Heart left ventricle (tissue), 16 donors: ENCODE results near the gene SHISA9. TPM values are rescaled to one million over a fixed set of nuclear protein-coding genes. Genes with fewer than 3 reads are reported as not detected.

Experiments
- ATAC-seq, 4 donors: fragments of 200-7000 bp; cut with Tn5 transposase; one replicate each; pipeline ENCODE4 v1.9.1; 2020 to 2022; ENCODE audit warnings: moderate library complexity in 4 of 4, mild to moderate bottlenecking in 3 of 4, moderate number of reproducible peaks in 1 of 4
- DNase-seq, 5 donors: peaks; one replicate each; pipeline ENCODE4 v3.0.0-alpha.2; 2020
- H3K27ac ChIP-seq, 12 donors: fragments of 200-600 bp; sonication (generic) in 4 of 12; one replicate each; pipeline versions ENCODE4 v1.5.0 to v1.8.0; 2016 to 2022; ENCODE audit warnings: mild to moderate bottlenecking in 2 of 12
- H3K27me3 ChIP-seq, 9 donors: fragments of 200-600 bp; sonication (generic) in 2 of 9; one replicate each; pipeline versions ENCODE4 v1.5.1 to v1.8.0; 2016 to 2022; ENCODE audit warnings: mild to moderate bottlenecking in 3 of 9
- H3K36me3 ChIP-seq, 9 donors: fragments of 200-600 bp; sonication (generic) in 2 of 9; one replicate each; pipeline versions ENCODE4 v1.5.0 to v1.8.0; 2018 to 2022; ENCODE audit warnings: mild to moderate bottlenecking in 2 of 9
- H3K4me1 ChIP-seq, 12 donors: fragments of 200-600 bp; sonication (generic) in 4 of 12; one replicate each; pipeline versions ENCODE4 v1.5.0 to v1.8.0; 2016 to 2022; ENCODE audit warnings: mild to moderate bottlenecking in 3 of 12
- H3K4me3 ChIP-seq, 12 donors: fragments of 200-600 bp; sonication (generic) in 4 of 12; one replicate each; pipeline versions ENCODE4 v1.5.0 to v1.8.0; 2017 to 2022; ENCODE audit warnings: mild to moderate bottlenecking in 9 of 12, moderate library complexity in 4 of 12
- H3K9me3 ChIP-seq, 12 donors: fragments of 200-600 bp; sonication (generic) in 4 of 12; one replicate each; pipeline versions ENCODE4 v1.5.0 to v1.8.0; 2016 to 2022; ENCODE audit warnings: mild to moderate bottlenecking in 1 of 12
- CTCF ChIP-seq, 12 donors: fragments of 200-600 bp; sonication (generic) in 4 of 12; IDR thresholded peaks; one replicate each; pipeline versions ENCODE4 v1.5.0 to v1.8.0; 2018 to 2022; ENCODE audit warnings: antibody characterized with exemption in 12 of 12, mild to moderate bottlenecking in 5 of 12
- POLR2A ChIP-seq, 2 donors: fragments of 450-650 bp; IDR thresholded peaks; one replicate each; pipeline ENCODE4 v1.6.1; 2017; ENCODE audit warnings: antibody characterized with exemption in 2 of 2, mild to moderate bottlenecking in 2 of 2, moderate library complexity in 2 of 2
- WGBS, 4 donors: extraction: QIAGEN DNeasy Blood & Tissue Kit in 2 of 4; methylation state at CpG; one replicate each; pipeline versions ENCODE4 v1.1.5 to v1.1.7; 2013 to 2018; 5-methylcytosine and 5-hydroxymethylcytosine counted together
- intact Hi-C, 10 donors: fragments of 100-400 bp; cut with DNase I; formaldehyde crosslinking; loops; one replicate each; pipeline versions ENCODE4 v1.11.1 to v1.14.2; 2022
- polyA plus RNA-seq, 2 donors: library from polyadenylated mRNA; stranded (reverse); fragments of 200-250 nt; gene quantifications; one replicate each; pipeline ENCODE4 v1.2.3, GENCODE V29; 2013
- total RNA-seq, 9 donors: library from RNA; depleted of rRNA in 2 of 9; stranded (reverse); fragments of >200 nt in 2 of 9; fragmentation: NEBNext Ultra II Directional in 3 of 9; extraction: Animal tissue kit (Norgen Biotek cat#: 25700) in 3 of 9; gene quantifications; one replicate each; pipeline versions ENCODE4 v1.1.0 to v1.2.4, GENCODE V29; 2016 to 2023
- donor health status: ischemic (EF 13 %, LVEDD 7.1; RV severe dilation, severe dysfunction).
- donor health status: healthy with polysubstance abuse.
- donor health status: DM: no; HTN: yes; CAD: no.
- donor health status: DM: no; HTN: no; CAD: no.
- donor health status: ischemic (EF 25% LVEDD 6.9; RV normal size, moderate dysfunction).
- donor health status: ischemic (EF 25% LVEDD 5.7; RV mildly dilated, moderate dysfunction).
- donor health status: healthy.
- donor health status: DM: yes; HTN: yes; CAD: no.
- donor health status: ischemic (EF 35%, LVEDD 5.7; RV mildly dilated, moderate dysfunction).
- donor health status: nonischemic (EF 11% LVEDD 7.7; RV severe dilation, severe dysfunction).
- donor health status: DM: yes; HTN: yes; CAD: no.
- donor health status: PGD.
- donor health status: ischemic (EF 29% LVEDD 5.4; RV normal size, mild dysfunction).
- donor health status: nonischemic (EF 23%, LVEDD 6.1; RV moderate dilation, normal function).

Gene SHISA9
- total and polyA plus RNA-seq, 11 donors = 0.08 to 0.83 (median 0.24) TPM; not detected in 1

DNA sequence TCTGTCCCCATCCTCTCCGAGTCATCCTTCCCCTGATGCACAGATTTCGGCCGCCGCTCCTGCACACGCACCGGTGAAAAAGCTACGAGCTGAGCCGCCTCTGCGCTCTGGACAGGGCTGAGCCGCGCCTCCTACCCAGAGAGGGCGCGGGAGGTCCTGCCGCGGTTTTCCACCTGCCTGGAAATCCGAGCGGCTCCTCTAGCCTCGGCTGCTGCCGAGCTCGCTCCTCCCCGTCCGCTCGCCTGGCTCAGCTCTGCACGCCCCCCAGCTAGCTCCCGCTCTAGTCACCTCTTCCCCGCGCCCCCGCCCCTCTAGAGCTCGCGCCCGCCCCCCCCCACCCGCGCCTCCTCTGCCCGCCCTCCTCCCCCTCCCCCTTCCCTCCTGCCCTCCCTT, 198 bp upstream of the SHISA9 start:
- Histone ChIP-seq H3K4me3 (peak overlapping the region in 4 of 12 donors; percentile 10 to 50 (median 22)), H3K4me1 (peaks cover 0 to 38% (median 0%) of the 10 kb centered on the region in 12 donors), H3K27ac (no peak overlapping the region), H3K9me3 (no peaks in the 10 kb centered on the region), H3K36me3 (no peaks in the 10 kb centered on the region), H3K27me3 (peaks cover 30 to 92% (median 67%) of the 10 kb centered on the region in 9 donors)
- no peak for TF ChIP-seq CTCF (IDR thresholded peaks at IDR 0.05)
- WGBS, 4 donors = 0 to 1% (median 1%) methylated on average over 5 to 34 of the region's 34 CpGs
- intact Hi-C loops = loop anchor here in 1 of 10 donors (5.0 kb wide), 1 partner anchor 671 kb away; no protein-coding TSS in a partner anchor
- DNase-seq (no peak), ATAC-seq (peak in 1 of 4 donors; percentile 13)

GRCh38 chr16:12902511-12903372, 1.3 kb downstream of the SHISA9 start:
- no peak for ATAC-seq
- H3K4me3 ChIP-seq = peak overlapping the region in 10 of 12 donors; percentile 7 to 50 (median 30)
- peak in 1 of 5 donors; percentile 56 for DNase-seq
- H3K4me1 ChIP-seq = peaks cover 0 to 38% (median 0%) of the 10 kb centered on the region in 12 donors
- H3K36me3 ChIP-seq = no peaks in the 10 kb centered on the region
- peaks cover 30 to 90% (median 70%) of the 10 kb centered on the region in 9 donors for H3K27me3 ChIP-seq
- peak overlapping the region in 1 of 12 donors; percentile 43 for H3K27ac ChIP-seq
- H3K9me3 ChIP-seq = no peaks in the 10 kb centered on the region
- no peak for TF ChIP-seq POLR2A (IDR thresholded peaks at IDR 0.05)
- TF ChIP-seq CTCF (IDR thresholded peaks at IDR 0.05) = no peak
- intact Hi-C loops = loop anchor here in 1 of 10 donors (5.0 kb wide), 1 partner anchor 670 kb away; no protein-coding TSS in a partner anchor
- 1 to 2% (median 1%) methylated on average over 42 to 55 of the region's 55 CpGs for WGBS, 4 donors

DNA sequence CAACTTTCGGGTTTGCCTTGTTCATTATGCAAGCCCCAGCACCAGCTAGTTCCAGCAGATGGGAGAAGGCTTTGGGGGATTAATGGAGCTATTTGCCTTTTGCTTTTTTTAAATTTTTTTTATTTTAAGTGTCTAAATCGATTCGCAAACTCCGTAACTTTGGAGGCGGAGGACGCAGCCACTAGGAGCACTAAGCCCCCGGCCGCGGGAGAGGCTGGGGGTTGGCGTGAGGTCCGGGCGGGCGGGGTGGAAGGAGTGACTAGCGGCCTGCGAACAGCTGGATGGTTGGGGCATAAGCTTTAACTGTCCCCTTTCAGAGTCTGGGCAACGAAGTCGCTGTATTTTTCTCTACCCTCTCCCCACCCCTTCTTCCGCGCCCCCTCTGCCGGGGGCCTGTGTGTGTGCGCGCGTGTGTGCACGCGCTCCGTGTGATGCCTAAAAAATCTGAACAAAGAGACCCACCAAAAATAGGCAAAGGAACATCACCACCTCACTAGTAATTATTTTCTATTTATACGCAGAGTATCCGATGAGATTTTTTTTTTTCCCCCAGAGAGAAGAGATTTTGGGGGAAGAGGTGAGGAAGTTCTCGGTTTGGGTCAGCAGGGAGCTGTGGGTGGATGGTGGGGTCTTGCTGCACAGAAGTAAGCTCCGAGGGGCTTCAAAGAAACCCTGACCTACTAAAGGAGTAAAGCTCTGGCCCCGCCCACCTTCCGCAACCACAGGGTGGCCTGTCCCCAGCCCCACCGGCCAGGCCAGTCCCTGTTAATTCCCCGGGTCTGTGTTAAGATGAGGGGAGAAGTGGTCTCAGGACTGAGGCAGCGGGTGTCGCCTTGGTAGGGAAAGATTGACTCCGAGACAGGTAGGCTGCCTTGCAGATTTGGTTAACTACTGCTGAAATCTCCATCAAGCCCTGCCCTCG, 2.3 kb downstream of the SHISA9 start:
- peak overlapping the region in 1 of 12 donors; percentile 43 for H3K27ac ChIP-seq
- intact Hi-C loops = loop anchor here in 1 of 10 donors (5.0 kb wide), 1 partner anchor 669 kb away; no protein-coding TSS in a partner anchor
- ATAC-seq (no peak), DNase-seq (no peak)
- WGBS, 4 donors = 2 to 4% (median 3%) methylated on average over 37 to 38 of the region's 38 CpGs
- TF ChIP-seq POLR2A (IDR thresholded peaks at IDR 0.05) (no peak), CTCF (IDR thresholded peaks at IDR 0.05) (no peak)
- H3K4me1 ChIP-seq = peaks cover 0 to 38% (median 0%) of the 10 kb centered on the region in 12 donors
- peak overlapping the region in 10 of 12 donors; percentile 7 to 50 (median 26) for H3K4me3 ChIP-seq
- H3K36me3 ChIP-seq = no peaks in the 10 kb centered on the region
- H3K27me3 ChIP-seq = peaks cover 30 to 84% (median 65%) of the 10 kb centered on the region in 9 donors
- H3K9me3 ChIP-seq = no peaks in the 10 kb centered on the region
